HG02588 (cell line): ENCODE results near the gene SLC16A10.
"Not testable (repeated sequence)": the region's sequence is repeated elsewhere in the genome, so short reads cannot be mapped to it uniquely, and the experiment has no call there.

Experiments
- ATAC-seq: cut with Tn5 transposase; IDR thresholded peaks from one replicate; pipeline ENCODE4 v1.9.1; 2021; ENCODE audit warnings: mild to moderate bottlenecking, moderate library complexity; ENCODE audit not compliant: unreplicated experiment

SLC16A10 gene

DNA sequence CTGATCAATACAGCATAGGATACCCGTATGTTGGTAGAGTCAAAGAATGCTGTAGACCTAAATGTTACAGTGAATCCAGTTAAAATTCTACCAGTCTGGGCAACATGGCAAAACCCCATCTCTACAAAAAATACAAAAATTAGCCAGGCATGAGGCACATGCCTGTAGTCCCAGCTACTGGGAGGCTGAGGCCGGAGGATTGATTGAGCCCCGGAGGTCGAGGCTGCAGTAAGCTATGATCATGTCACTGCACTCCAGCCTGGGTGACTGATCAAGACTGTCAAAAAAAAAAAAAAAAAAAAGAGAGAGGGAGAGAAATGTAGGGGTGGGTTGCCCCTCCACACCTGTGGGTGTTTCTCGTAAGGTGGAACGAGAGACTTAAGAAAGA, 167.5 kb downstream of the SLC16A10 start:
- no peak for ATAC-seq

DNA sequence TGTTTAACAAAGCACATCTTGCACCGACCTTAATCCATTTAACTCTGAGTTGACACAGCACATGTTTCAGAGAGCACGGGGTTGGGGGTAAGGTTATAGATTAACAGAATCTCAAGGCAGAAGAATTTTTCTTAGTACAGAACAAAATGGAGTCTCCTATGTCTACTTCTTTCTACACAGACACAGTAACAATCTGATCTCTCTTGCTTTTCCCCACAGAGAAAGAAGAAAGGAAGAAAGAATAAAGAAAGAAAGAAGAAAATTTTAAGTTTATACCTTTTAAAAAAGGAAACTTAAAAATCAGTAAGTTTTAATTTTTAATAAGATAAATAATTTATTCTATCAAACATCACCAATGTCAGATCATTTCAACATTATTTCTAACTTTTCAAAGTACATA, 168.5 kb downstream of the SLC16A10 start:
- ATAC-seq: not testable (repeated sequence)

DNA sequence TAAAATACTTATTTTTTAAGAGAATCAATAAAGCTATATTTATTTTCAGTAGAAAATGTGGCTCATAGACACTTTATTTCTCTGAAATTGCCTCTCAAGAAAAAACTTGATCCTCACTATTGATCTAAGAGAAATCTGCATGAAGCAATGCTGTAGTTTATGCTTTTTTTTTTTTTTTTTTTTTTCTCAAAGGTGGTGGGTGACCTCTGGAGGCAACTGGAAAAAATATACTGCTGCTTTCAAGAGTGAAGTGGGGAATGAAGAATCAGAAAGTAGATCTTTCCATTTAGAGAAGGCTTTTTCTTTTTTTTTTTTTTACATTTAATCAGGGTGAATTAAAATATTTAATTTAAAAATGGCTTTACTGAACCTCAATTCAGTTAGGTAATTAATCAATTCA, 169.3 kb downstream of the SLC16A10 start:
- ATAC-seq: no peak

DNA sequence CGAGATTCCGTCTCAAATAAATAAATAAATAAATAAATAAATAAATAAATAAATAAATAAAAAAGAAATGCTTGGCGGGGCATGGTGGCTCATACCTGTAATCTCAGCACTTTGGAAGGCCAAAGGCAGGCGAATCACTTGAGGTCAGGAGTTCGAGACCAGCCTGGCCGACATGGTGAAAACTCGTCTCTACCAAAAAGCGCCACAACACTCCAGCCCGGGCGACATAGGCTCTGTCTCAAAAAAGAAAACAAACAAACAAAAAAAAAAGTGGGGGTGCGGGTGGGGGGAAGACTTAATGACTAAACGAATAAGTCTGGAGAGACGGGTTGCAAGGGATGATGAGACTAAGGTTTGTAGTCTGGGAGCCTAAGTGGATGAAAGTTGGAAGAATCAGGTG, 170.7 kb downstream of the SLC16A10 start:
- ATAC-seq: no peak

DNA sequence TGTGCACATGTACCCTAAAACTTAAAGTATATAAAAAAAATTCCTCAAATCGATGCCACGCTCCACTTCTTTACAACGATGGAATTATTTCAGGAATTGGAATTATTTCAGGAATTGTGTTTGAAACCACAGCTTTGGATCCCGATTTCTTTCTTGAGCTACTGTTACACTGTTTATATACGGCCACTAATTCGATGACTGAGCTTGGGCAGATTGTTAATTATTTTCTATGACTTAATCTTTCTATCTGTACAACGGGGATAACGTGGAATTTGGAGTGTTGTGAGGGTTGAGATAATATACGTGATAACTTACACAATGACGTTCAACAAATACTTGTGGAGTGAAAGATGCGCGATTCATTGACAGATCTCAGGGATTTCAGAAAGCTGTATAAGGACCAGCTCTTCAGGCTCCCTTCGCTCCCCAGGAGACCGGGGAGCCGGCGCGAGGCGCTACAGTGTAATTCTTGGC, 171.3 kb downstream of the SLC16A10 start:
- ATAC-seq: no peak

DNA sequence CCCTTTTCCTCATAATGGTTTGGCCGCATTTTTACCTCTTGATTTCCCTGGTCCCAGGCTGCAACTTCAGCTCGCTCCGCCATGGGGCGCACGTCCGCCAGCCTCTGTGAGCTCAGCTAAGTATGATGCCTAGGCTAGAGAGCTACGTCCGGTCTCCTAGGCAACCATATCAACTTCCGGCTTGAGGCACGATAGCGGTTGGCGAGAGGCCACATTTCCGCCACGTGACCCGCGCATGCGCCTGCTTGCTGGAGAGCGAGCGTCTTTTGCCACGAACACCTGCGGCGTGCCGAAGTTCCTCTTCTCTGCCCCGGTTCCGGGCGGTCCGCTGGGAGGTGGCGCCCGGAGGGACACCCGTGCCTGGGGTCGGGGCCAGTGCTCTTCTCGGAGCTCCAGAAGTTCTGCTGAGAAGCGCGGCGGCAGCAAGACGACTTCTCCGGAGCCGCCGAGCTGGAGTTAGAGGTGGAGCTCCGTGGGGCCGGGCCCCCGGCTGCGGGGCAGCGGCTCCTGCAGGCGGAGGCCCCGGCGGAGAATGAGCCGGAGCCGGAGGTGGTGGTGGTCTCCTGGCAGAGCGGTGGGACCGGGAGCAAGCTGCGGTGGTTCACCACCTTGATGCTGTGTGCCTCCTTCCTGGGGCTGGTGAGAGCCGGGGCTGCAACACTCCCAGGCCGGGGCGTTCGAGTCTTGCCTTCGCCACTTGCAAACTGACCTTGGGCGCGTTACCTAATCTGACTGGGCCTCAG, 172.0 kb downstream of the SLC16A10 start:
- ATAC-seq: peak; percentile 99

DNA sequence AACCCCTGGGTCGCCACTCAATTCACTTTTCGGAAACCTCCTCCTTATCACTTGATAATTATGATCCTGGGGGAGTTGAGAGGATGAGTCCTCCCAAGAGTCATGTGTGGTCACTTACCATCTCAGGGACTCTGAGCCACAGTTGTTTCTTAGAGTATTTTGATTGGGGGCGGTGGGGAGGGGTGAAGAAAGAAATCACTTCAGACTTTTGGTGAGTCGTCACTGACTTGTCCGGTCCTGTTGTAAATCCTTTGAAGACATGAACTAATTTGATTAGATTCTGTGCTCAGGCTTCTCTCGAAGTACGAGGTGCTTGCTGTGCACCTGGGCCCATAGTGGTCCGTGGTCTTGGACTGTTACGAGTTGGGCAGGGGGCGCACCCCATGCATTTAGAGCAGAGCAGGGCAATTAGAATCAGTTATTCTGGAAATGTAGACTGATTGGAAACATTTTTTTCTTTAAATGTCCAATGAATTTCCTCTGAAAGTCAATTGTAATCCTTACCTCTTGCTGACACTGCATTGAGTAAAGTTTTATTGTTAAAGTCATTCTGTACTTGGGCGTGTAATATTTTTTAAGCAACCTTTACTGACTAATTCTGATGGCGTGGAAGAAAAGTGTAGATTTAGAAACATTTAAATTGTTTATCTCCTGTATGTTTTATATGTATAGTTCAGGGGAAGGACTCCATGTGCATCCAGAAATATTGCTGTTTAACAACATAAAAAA, 173.4 kb downstream of the SLC16A10 start:
- no peak for ATAC-seq

DNA sequence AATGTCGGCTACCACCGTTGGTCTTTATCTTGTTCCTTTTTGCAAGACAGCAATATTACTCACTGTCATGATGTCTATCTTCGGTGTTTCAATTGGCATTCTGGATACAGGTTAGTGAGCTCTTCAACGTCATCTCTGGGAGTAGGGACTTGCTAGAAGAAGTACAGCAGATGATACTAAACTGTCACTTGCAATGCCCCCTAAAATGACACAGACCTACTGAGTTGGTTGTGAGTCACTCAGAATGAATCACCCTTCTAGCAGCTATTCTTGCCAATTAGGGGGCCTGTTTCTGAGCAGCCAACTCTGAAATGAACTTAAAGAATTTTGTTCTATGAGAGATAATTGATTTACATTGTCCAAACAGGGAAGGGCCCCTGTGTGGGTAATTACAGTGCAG, 176.5 kb downstream of the SLC16A10 start:
- no peak for ATAC-seq

DNA sequence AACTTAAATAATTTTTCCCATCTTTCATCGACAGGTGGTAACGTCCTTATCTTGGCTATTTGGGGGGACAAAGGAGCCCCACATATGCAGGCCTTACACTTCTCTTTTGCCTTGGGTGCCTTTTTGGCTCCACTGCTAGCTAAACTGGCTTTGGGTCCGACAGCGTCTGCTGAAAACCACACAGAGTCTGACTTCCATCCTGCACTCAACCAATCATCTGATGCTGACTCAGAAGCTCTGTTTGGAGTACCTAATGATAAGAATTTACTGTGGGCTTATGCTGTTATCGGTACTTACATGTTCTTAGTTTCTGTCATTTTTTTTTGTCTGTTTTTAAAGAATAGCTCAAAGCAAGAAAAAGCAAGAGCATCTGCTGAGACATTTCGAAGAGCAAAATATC, 178.5 kb downstream of the SLC16A10 start:
- no peak for ATAC-seq

DNA sequence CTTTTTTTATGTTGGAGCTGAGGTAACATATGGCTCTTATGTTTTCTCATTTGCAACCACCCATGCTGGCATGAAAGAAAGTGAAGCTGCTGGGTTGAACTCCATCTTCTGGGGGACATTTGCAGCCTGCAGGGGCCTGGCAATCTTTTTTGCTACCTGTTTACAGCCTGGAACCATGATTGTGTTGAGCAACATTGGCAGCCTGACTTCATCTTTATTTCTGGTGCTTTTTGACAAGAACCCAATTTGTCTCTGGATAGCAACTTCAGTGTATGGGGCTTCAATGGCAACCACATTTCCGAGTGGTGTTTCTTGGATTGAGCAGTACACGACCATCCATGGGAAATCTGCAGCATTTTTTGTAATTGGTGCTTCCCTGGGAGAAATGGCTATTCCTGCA, 179.0 kb downstream of the SLC16A10 start:
- ATAC-seq: no peak

DNA sequence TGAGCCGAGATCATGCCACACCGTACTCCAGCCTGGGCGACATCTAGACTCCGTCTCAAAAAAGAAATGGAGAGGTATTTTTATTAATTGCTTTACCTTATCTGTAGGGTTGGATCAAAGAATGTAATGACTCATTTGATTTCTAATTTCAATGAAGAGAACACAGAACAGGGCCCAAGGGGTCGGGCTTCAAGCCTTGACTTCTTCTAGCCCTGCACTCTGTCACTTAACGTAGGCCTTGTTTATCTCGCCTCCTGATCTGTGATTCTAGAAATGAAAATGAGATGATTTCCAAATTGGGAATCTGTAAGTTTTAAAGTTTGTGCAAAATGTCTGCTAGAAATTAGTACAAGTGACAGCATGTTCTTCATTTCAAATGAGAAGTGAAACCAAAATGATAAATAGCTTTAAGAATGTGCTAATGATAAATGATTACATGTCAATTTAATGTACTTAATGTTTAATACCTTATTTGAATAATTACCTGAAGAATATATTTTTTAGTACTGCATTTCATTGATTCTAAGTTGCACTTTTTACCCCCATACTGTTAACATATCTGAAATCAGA, 180.5 kb downstream of the SLC16A10 start:
- no peak for ATAC-seq

DNA sequence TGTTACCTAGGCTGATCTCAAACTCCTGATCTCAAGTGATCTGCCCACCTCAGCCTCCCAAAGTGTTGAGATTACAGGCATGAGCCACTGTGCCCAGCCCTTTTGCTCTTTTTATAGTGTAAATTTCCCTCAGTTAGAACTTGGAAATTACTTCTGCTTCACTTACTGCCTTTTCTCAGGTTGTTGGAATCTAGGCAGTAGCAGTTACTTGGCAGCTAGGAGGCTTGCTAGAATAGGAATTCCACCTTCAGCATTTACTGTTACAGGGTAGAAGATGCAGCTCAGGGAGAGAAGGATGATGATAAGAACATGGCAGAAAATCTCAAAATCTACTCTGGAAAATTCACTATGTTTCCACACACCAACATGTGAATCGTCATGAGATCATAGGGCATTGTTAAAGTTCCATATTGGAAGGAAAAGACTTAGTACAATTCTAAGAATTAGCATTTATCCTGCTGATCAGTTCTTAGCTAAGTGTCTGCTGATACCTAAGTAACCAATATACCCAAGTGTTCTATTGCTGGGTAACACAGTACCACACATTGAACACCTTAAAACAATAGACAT, 182.2 kb downstream of the SLC16A10 start:
- ATAC-seq: no peak

DNA sequence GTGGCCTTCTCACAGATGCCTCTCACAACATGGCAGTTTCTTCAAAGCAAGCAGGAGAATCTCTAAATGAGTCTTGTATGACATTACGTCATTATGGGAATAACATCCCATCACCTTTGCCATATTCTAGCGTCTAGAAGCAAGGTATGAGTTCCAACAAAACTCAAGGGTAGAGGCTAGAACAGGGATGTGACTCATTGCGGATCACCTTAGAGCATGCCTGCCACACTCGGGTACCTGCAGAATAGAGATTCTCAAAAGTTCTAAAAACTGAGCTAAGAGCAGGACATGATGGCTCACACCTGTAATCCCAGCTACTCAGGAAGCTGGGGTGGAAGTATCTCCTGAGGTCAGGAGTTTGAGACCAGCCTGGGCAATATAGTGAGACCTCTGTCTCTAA, 182.8 kb downstream of the SLC16A10 start:
- ATAC-seq: no peak

DNA sequence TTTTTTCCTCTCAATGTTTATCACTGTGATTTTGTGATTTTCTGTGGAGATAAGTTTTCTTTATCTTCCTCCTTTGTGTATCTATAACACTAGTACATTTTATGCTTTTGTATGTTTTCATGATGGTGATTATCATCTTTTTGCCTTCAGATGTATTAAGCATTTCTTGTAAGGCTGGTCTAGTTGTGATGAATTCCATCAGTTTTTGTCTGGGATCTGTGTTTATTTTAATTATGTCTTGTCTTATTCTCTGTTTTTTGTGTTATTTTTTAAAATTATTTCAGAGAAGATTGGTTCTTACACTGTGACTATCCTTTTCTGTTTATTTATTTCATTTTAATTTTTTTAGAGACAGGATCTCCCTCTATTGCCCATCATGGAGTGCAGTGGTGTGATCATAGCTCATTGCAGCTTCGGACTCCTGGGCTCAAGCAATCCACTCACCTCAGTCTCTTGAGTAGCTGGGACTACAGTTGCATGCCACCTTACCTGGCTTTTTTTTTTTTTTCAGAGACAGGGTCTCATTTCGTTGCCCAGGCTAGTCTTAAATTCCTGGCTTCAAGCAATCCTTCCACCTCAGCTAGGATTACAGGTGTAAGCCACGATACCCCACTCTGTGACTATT, 187.4 kb downstream of the SLC16A10 start:
- ATAC-seq: no peak

DNA sequence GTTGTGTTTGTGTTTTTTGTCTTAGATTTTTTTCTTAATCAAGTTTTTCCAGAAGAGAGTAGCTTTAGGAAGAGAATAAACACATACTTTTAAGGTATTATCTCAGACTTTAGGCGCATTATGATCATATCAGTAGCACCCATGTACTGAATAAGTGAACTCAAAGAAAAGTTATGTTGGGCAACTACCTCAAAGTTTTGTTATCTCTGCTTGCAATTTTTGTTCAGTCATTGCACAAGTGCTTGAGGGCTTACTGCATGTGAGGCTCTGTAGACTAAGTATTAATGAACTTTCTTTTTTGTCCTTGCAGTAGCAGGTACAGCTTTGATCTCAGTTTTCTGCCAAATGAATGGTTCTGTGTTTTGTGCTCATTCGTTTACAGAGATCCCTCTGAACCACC, 189.0 kb downstream of the SLC16A10 start:
- no peak for ATAC-seq

DNA sequence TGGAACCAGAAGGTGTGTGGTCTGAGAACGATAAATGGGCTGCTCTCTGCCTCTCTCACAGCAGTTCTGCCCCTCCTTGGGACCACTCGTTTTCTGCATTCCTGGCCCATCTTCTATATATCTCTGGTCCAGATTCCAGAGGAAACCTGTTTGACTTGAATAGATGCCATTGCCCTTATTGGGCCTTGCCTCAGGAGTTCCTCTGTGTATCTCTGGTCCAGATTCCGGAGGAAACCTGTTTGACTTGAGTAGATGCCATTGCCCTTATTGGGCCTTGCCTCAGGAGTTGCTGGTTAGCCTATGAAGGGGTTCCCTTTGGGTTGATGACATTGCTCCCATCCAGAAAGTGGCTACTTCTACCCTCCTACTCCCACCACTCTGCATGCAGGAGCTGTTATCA, 189.4 kb downstream of the SLC16A10 start:
- no peak for ATAC-seq

DNA sequence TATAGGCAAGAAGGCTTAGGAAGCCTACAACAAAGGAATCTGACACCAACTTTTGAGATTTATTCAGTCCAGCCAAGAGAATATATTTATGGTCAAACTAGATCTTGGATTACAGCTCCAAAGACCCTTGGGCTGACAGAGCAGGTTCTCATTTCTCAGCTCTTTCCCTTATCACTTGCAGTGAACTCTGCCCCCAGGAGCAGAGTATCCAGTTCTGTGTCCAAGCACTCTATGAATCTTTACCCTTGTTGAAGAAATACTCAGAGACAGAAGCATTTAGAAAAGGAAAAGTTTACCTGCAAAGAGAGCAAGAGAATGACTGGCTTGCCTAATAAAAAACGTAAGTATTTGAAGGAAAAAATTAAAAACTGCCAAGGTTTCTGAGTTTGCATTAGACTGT, 190.5 kb downstream of the SLC16A10 start:
- no peak for ATAC-seq

DNA sequence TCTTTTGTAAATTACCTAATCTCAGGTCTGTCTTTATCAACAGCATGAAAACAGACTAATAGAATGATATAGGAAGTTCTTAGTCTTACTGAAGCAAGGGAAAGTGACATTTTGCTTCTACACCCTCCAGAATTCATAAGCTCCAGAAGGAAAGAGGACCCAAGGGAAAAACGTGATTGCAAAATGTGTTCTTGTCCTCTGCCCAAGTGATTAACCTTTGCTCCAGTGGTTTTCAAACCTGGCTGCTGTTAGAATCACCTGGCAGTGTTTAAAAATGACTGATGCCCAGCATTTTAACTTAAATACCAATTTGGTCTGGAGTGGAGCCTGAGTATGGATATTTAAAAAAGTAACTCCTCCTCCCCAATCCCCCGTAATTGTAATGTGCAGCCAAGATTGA, 191.4 kb downstream of the SLC16A10 start:
- no peak for ATAC-seq

DNA sequence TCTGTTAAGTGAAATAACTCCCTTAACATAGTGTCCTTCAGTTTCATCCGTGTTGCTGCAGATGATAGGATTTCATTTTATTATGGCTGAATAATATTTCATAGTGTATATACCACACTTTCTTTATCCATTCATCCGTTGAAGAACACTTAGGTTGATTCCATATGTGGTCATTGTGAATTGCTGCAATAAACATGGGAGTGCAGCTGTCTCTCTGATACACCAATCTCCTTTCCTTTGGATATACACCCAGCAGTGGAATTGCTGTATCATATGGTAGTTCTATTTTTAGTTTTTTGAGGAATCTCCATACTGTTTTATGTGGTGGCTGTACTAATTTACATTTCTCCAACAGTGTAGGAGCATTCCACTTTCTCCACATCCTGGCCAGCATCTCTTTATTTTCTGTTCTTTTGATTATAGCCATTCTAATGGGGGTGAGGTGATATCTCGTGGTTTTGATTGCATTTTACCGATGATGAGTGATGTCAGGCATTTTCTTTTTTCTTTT, 193.2 kb downstream of the SLC16A10 start:
- no peak for ATAC-seq
